Mesothelial cell of epicardium (in vitro differentiated cells): Measurements from ENCODE around the gene ZFYVE28. TPM values are rescaled to one million over a fixed set of nuclear protein-coding genes. Genes with fewer than 3 reads are reported as not detected.
"Not testable (repeated sequence)": the region's sequence is repeated elsewhere in the genome, so short reads cannot be mapped to it uniquely, and the experiment has no call there.

ENCODE experiments used
- DNase-seq, 2 experiments: peaks; one replicate each; pipeline ENCODE4 v3.0.0; 2021; ENCODE audit warnings: low spot score in 2 of 2; ENCODE audit not compliant: unreplicated experiment in 2 of 2
- H3K27ac Mint-ChIP-seq: 2 replicates; pipeline ENCODE4 v1.8.0; 2021; ENCODE audit warnings: mixed read lengths
- H3K27me3 Mint-ChIP-seq: 2 replicates; pipeline ENCODE4 v1.8.0; 2021; ENCODE audit warnings: low read depth, mixed read lengths
- H3K36me3 Mint-ChIP-seq: 2 replicates; pipeline ENCODE4 v1.8.0; 2021; ENCODE audit warnings: mixed read lengths
- H3K4me1 Mint-ChIP-seq: 2 replicates; pipeline ENCODE4 v1.8.0; 2021; ENCODE audit warnings: mixed read lengths
- H3K4me3 Mint-ChIP-seq: 2 replicates; pipeline ENCODE4 v1.8.0; 2021; ENCODE audit warnings: mild to moderate bottlenecking, moderate library complexity, mixed read lengths
- H3K9me3 Mint-ChIP-seq: 2 replicates; pipeline ENCODE4 v1.8.0; 2021; ENCODE audit warnings: mixed read lengths
- total RNA-seq: library from RNA; stranded (reverse); gene quantifications from 3 replicates; pipeline ENCODE4 v1.2.1, GENCODE V29; 2021
- TF ChIP-seq, protein P1 (sequence below): fragments of 200-600 bp; sonication (generic); IDR thresholded peaks from one replicate; pipeline ENCODE4 v1.5.0; 2021; ENCODE audit warnings: antibody characterized with exemption; ENCODE audit not compliant: unreplicated experiment

Gene ZFYVE28
- total RNA-seq, 1 donor from 2014 or later, result 0.51 TPM

GRCh38 chr4:2387218-2387617, 31.2 kb downstream of the ZFYVE28 start:
- Mint-ChIP-seq H3K36me3 (no peaks in the 10 kb centered on the region), H3K4me1 (peaks cover 7% of the 10 kb centered on the region), H3K27ac (no peak overlapping the region), H3K27me3 (peaks cover 47% of the 10 kb centered on the region), H3K4me3 (no peak overlapping the region), H3K9me3 (no peaks in the 10 kb centered on the region)
- TF ChIP-seq, protein P1, sequence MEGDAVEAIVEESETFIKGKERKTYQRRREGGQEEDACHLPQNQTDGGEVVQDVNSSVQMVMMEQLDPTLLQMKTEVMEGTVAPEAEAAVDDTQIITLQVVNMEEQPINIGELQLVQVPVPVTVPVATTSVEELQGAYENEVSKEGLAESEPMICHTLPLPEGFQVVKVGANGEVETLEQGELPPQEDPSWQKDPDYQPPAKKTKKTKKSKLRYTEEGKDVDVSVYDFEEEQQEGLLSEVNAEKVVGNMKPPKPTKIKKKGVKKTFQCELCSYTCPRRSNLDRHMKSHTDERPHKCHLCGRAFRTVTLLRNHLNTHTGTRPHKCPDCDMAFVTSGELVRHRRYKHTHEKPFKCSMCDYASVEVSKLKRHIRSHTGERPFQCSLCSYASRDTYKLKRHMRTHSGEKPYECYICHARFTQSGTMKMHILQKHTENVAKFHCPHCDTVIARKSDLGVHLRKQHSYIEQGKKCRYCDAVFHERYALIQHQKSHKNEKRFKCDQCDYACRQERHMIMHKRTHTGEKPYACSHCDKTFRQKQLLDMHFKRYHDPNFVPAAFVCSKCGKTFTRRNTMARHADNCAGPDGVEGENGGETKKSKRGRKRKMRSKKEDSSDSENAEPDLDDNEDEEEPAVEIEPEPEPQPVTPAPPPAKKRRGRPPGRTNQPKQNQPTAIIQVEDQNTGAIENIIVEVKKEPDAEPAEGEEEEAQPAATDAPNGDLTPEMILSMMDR, result no peak
- no peak for DNase-seq

- DNase-seq, result no peak
- no peak overlapping the region for H3K27ac Mint-ChIP-seq
- H3K36me3 Mint-ChIP-seq, result no peaks in the 10 kb centered on the region
- peaks cover 6% of the 10 kb centered on the region for H3K4me1 Mint-ChIP-seq
- TF ChIP-seq, protein P1, result no peak
- no peak overlapping the region for H3K4me3 Mint-ChIP-seq
- H3K9me3 Mint-ChIP-seq, result no peaks in the 10 kb centered on the region
- H3K27me3 Mint-ChIP-seq, result peaks cover 46% of the 10 kb centered on the region
These were observed 31.7 kb downstream of the ZFYVE28 start for GRCh38 chr4:2386717-2387116.

DNA sequence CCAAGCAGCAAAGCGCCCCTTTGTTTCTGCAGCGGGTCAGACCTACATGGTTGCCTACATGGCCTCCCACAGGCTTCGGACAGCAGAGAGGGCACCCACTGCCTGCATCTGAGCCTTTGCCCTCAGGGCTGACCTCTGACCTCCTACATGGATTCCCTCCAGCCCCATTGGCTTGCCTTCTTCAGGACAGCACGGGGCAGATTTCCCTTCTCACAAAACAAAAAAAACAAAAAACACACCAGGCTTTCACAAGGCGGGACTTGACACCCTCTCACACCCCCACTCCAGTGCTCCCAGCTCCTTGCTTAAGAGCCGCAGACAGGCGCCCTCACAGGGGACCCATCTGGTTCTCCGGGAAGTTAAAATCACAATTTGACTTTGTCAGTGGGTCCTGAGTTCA, 32.9 kb downstream of the ZFYVE28 start:
- Mint-ChIP-seq H3K4me1 (no peaks in the 10 kb centered on the region), H3K27me3 (peaks cover 42% of the 10 kb centered on the region), H3K9me3 (peaks cover 6% of the 10 kb centered on the region), H3K27ac (no peak overlapping the region), H3K4me3 (no peak overlapping the region), H3K36me3 (no peaks in the 10 kb centered on the region)
- TF ChIP-seq, protein P1, result no peak
- no peak for DNase-seq

DNA sequence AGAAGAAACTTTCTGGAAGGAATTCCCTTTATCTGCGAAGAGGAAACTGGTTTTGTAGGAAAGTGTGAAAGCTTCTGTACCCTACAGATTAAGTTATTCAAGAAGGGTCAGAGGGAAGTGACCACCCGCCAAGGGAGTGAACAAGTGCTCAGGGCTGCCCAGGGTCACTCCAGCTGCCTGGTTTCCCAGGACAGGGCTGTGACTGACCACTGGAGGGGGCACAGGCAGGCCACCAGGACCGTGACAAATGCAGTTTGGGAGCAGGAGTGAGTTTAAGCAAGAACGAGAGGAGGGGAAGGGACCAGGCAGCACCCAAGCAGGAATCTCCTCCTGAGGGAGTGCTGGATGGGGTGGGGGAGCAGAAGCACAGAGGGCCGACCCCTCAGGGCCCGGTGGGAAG, 34.2 kb downstream of the ZFYVE28 start:
- TF ChIP-seq, protein P1, result no peak
- H3K9me3 Mint-ChIP-seq, result peaks cover 6% of the 10 kb centered on the region
- H3K4me3 Mint-ChIP-seq, result no peak overlapping the region
- peaks cover 39% of the 10 kb centered on the region for H3K27me3 Mint-ChIP-seq
- no peaks in the 10 kb centered on the region for H3K36me3 Mint-ChIP-seq
- no peaks in the 10 kb centered on the region for H3K4me1 Mint-ChIP-seq
- H3K27ac Mint-ChIP-seq, result no peak overlapping the region
- no peak for DNase-seq

DNA sequence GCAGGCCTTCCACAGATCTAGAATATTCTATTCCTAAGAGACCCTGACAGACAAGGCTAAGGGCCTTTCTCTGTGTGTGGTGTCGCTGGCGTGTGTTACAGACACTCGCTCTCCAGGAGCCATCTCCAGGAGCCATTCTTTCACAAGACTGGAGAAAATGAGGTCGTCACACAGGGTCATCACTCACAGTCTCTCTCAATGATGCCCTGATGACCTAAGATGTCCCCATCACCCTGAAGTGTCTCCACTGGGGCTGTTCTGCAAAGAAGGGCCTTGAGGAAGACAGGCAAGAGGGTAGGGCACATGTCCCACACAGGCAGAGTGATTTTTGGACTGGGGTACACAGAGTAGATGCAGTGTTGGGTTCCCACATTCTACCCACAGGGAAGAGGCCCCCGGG, 34.7 kb downstream of the ZFYVE28 start:
- TF ChIP-seq, protein P1, result no peak
- H3K27me3 Mint-ChIP-seq, result peaks cover 39% of the 10 kb centered on the region

GRCh38 chr4:2383220-2383631, 35.2 kb downstream of the ZFYVE28 start:
- not testable (repeated sequence) for H3K9me3 Mint-ChIP-seq, DNase-seq, H3K4me3 Mint-ChIP-seq, H3K27ac Mint-ChIP-seq, H3K4me1 Mint-ChIP-seq, H3K36me3 Mint-ChIP-seq
- H3K27me3 Mint-ChIP-seq, result peaks cover 39% of the 10 kb centered on the region

More for the DNA sequence above, 34.7 kb downstream of the ZFYVE28 start:
- no peak overlapping the region for H3K27ac Mint-ChIP-seq
- DNase-seq, result no peak
- peaks cover 6% of the 10 kb centered on the region for H3K9me3 Mint-ChIP-seq
- no peaks in the 10 kb centered on the region for H3K4me1 Mint-ChIP-seq
- no peaks in the 10 kb centered on the region for H3K36me3 Mint-ChIP-seq
- no peak overlapping the region for H3K4me3 Mint-ChIP-seq

- H3K4me3 Mint-ChIP-seq, H3K27ac Mint-ChIP-seq, H3K36me3 Mint-ChIP-seq, H3K9me3 Mint-ChIP-seq, H3K4me1 Mint-ChIP-seq, DNase-seq: not testable (repeated sequence)
- peaks cover 35% of the 10 kb centered on the region for H3K27me3 Mint-ChIP-seq
These were observed 35.7 kb downstream of the ZFYVE28 start for GRCh38 chr4:2382769-2383202.

- not testable (repeated sequence) for H3K4me1 Mint-ChIP-seq, H3K4me3 Mint-ChIP-seq, H3K9me3 Mint-ChIP-seq, H3K27ac Mint-ChIP-seq, DNase-seq, H3K36me3 Mint-ChIP-seq
- peaks cover 38% of the 10 kb centered on the region for H3K27me3 Mint-ChIP-seq
These were observed 37.9 kb downstream of the ZFYVE28 start for GRCh38 chr4:2380589-2380988.
